ENCODE data around the gene GPLD1.

The GPLD1 gene

GRCh38 chr6:24381476-24382219, 107.7 kb downstream of the GPLD1 start:
- no peak for DNase-seq (ENCODE audit: low spot score)

- DNase-seq (ENCODE audit: low spot score): no peak
Observed at GRCh38 chr6:24378473-24379097, 110.8 kb downstream of the GPLD1 start.
